HepG2 (cell line): ENCODE results near the gene NFIC. TPM values are rescaled to one million over a fixed set of nuclear protein-coding genes. Genes with fewer than 3 reads are reported as not detected.

Source experiments
- BRCA1 ChIP-seq: sonication (generic); formaldehyde crosslinking; IDR thresholded peaks from 2 replicates; pipeline ENCODE4 v1.4.0; 2020; ENCODE audit warnings: missing genetic modification reagents
- FIP1L1 ChIP-seq: fragments of 200-400 bp; formaldehyde crosslinking; IDR thresholded peaks from 2 replicates; pipeline ENCODE4 v1.6.1; 2018; ENCODE audit warnings: low read depth, mild to moderate bottlenecking, low read length, moderate library complexity, borderline replicate concordance; ENCODE audit not compliant: insufficient read depth
- GABPB1 ChIP-seq: IDR thresholded peaks from 2 replicates; pipeline ENCODE4 v1.6.1; 2016; ENCODE audit warnings: mild to moderate bottlenecking, missing genetic modification reagents, moderate library complexity, missing compliant biosample characterization
- HNF1B ChIP-seq: sonication (generic); formaldehyde crosslinking; IDR thresholded peaks from 2 replicates; pipeline ENCODE4 v1.5.1; 2020; ENCODE audit warnings: mild to moderate bottlenecking, moderate library complexity, missing genetic modification reagents
- IKZF1 ChIP-seq: fragments of 450-650 bp; IDR thresholded peaks from 2 replicates; pipeline ENCODE4 v1.7.1; 2016
- IKZF4 ChIP-seq: sonication (generic); formaldehyde crosslinking; IDR thresholded peaks from 2 replicates; pipeline ENCODE4 v1.5.1; 2020; ENCODE audit warnings: borderline replicate concordance, mild to moderate bottlenecking, low read depth, missing genetic modification reagents; ENCODE audit errors: not compliant biosample characterization
- KDM1A ChIP-seq: IDR thresholded peaks from 2 replicates; pipeline ENCODE4 v1.6.1; 2016; ENCODE audit warnings: missing compliant biosample characterization
- KLF15 ChIP-seq: sonication (generic); formaldehyde crosslinking; IDR thresholded peaks from 2 replicates; pipeline ENCODE4 v1.8.1; 2023; ENCODE audit warnings: borderline replicate concordance, mild to moderate bottlenecking, inconsistent platforms, missing genetic modification reagents, mixed read lengths
- MED1 ChIP-seq: sonication (generic); formaldehyde crosslinking; IDR thresholded peaks from 2 replicates; pipeline ENCODE4 v1.4.0; 2020; ENCODE audit warnings: missing genetic modification reagents
- SP5 ChIP-seq: IDR thresholded peaks from 2 replicates; pipeline ENCODE4 v1.6.1; 2016; ENCODE audit warnings: low read depth, borderline replicate concordance
- TCF12 ChIP-seq, 2 experiments: fragments of 450-650 bp in 1 of 2; sonication (generic) in 1 of 2; formaldehyde crosslinking in 1 of 2; IDR thresholded peaks; 2 replicates each; pipeline versions ENCODE4 v1.6.1 to v1.8.0; 2017 to 2022; ENCODE audit warnings: antibody characterized with exemption in 1 of 2, mild to moderate bottlenecking in 1 of 2, missing genetic modification reagents in 1 of 2, moderate library complexity in 1 of 2
- ZBTB34 ChIP-seq: sonication (generic); formaldehyde crosslinking; IDR thresholded peaks from 2 replicates; pipeline ENCODE4 v1.8.0; 2022; ENCODE audit warnings: mild to moderate bottlenecking, missing genetic modification reagents
- ZNF160 ChIP-seq: sonication (generic); formaldehyde crosslinking; IDR thresholded peaks from 2 replicates; pipeline ENCODE4 v1.8.0; 2022; ENCODE audit warnings: mild to moderate bottlenecking, inconsistent platforms, missing genetic modification reagents
- ZNF20 ChIP-seq: sonication (generic); formaldehyde crosslinking; IDR thresholded peaks from 2 replicates; pipeline ENCODE4 v1.4.0; 2020; ENCODE audit warnings: mild to moderate bottlenecking, moderate library complexity, missing genetic modification reagents
- ZNF383 ChIP-seq: sonication (generic); formaldehyde crosslinking; IDR thresholded peaks from 2 replicates; pipeline ENCODE4 v1.4.0; 2020; ENCODE audit warnings: missing genetic modification reagents, mild to moderate bottlenecking, borderline replicate concordance
- ZNF446 ChIP-seq: sonication (generic); formaldehyde crosslinking; IDR thresholded peaks from 2 replicates; pipeline ENCODE4 v1.5.0; 2020; ENCODE audit warnings: mild to moderate bottlenecking, missing genetic modification reagents
- ZNF512B ChIP-seq: sonication (generic); formaldehyde crosslinking; IDR thresholded peaks from 2 replicates; pipeline ENCODE4 v1.5.1; 2020; ENCODE audit warnings: missing genetic modification reagents, mild to moderate bottlenecking, borderline replicate concordance
- ZNF709 ChIP-seq: sonication (generic); formaldehyde crosslinking; IDR thresholded peaks from 2 replicates; pipeline ENCODE4 v1.5.0; 2020; ENCODE audit warnings: mild to moderate bottlenecking, missing genetic modification reagents
- ZNF710 ChIP-seq: sonication (generic); formaldehyde crosslinking; IDR thresholded peaks from 2 replicates; pipeline ENCODE4 v1.5.0; 2020; ENCODE audit warnings: mild to moderate bottlenecking, missing genetic modification reagents, borderline replicate concordance
- ZNF839 ChIP-seq: sonication (generic); formaldehyde crosslinking; IDR thresholded peaks from 2 replicates; pipeline ENCODE4 v1.4.0; 2020; ENCODE audit warnings: missing genetic modification reagents, mild to moderate bottlenecking, borderline replicate concordance
- polyA plus RNA-seq, 8 experiments: library from polyadenylated mRNA; depleted of rRNA in 3 of 8; stranded (reverse) in 7 of 8; unstranded in 1 of 8; fragments of >200 nt; fragmentation: Illumina TruSeq in 4 of 8; extraction: Trizol in 4 of 8; gene quantifications; 2 replicates each; pipeline versions ENCODE4 v1.2.1 to v1.2.3, GENCODE V29; 2011 to 2016; ENCODE audit warnings: low read depth in 4 of 8, missing spikeins in 1 of 8, mixed read lengths in 1 of 8; ENCODE audit not compliant: insufficient read depth in 1 of 8
- total RNA-seq, 5 experiments: library from RNA; depleted of rRNA; stranded (reverse); fragments of >200 nt; fragmentation: Illumina TruSeq; extraction: Trizol; gene quantifications; 2 replicates each; pipeline ENCODE4 v1.2.3, GENCODE V29; 2016; ENCODE audit warnings: low read depth in 1 of 5

The NFIC gene
- total and polyA plus RNA-seq, 2 of the 13 experiments (the other 11 are each of a cell fraction or from before 2014, with no cell fraction given): 1.3 to 2.5 TPM

- TF ChIP-seq ZNF512B (CRISPR knock-in tag) (no peak), ZNF20 (no peak), ZNF160 (CRISPR knock-in tag) (no peak; the same call in 1 of the 2 replicates), KLF15 (no peak), MED1 (peak; percentile 62; the same call in 1 of the 2 replicates), IKZF1 (no peak), FIP1L1 (no peak), ZNF710 (no peak), HNF1B (peak; percentile 77; the same call in 1 of the 2 replicates), TCF12 (IDR thresholded peaks at IDR 0.05) (no peak), TCF12 (CRISPR knock-in tag; IDR thresholded peaks at IDR 0.05) (no peak), ZNF446 (CRISPR knock-in tag) (peak; percentile 87; the same call in 1 of the 2 replicates), BRCA1 (CRISPR knock-in tag) (no peak), IKZF4 (CRISPR knock-in tag) (peak; percentile 97), KDM1A (CRISPR knock-in tag) (no peak), ZNF839 (CRISPR knock-in tag) (no peak), ZBTB34 (CRISPR knock-in tag) (peak; percentile 62; the same call in 1 of the 2 replicates), SP5 (CRISPR knock-in tag) (no peak), ZNF383 (no peak), GABPB1 (peak; percentile 62), ZNF709 (CRISPR knock-in tag) (peak; percentile 95)
Measured at GRCh38 chr19:3481241-3482090, 115.1 kb downstream of the NFIC start (continued).
